Fibroblast of villous mesenchyme (primary cell): ENCODE measurements around the gene XRCC5. TPM values are rescaled to one million over a fixed set of nuclear protein-coding genes. Genes with fewer than 3 reads are reported as not detected.
A peak's percentile ranks its signal among the peaks of the same experiment; 100 is the strongest.

ENCODE experiments used
- DNase-seq: peaks from one replicate; pipeline ENCODE4 v3.0.0-alpha.2; 2010; ENCODE audit warnings: low read depth
- H3K4me3 ChIP-seq: 2 replicates; pipeline ENCODE4 v1.5.1; 2011; ENCODE audit warnings: low read depth, mild to moderate bottlenecking, low read length
- total RNA-seq: library from RNA; depleted of rRNA; stranded (reverse); fragments of >200 nt; gene quantifications from 2 replicates; pipeline ENCODE4 v1.2.3, GENCODE V29; 2012
- TF ChIP-seq, protein P1 (sequence below): IDR thresholded peaks from 2 replicates; pipeline ENCODE4 v1.5.1; 2012; ENCODE audit warnings: low read depth, mild to moderate bottlenecking, low read length; ENCODE audit not compliant: insufficient read depth

XRCC5 gene
- total RNA-seq, 1 donor: 278 TPM

DNA sequence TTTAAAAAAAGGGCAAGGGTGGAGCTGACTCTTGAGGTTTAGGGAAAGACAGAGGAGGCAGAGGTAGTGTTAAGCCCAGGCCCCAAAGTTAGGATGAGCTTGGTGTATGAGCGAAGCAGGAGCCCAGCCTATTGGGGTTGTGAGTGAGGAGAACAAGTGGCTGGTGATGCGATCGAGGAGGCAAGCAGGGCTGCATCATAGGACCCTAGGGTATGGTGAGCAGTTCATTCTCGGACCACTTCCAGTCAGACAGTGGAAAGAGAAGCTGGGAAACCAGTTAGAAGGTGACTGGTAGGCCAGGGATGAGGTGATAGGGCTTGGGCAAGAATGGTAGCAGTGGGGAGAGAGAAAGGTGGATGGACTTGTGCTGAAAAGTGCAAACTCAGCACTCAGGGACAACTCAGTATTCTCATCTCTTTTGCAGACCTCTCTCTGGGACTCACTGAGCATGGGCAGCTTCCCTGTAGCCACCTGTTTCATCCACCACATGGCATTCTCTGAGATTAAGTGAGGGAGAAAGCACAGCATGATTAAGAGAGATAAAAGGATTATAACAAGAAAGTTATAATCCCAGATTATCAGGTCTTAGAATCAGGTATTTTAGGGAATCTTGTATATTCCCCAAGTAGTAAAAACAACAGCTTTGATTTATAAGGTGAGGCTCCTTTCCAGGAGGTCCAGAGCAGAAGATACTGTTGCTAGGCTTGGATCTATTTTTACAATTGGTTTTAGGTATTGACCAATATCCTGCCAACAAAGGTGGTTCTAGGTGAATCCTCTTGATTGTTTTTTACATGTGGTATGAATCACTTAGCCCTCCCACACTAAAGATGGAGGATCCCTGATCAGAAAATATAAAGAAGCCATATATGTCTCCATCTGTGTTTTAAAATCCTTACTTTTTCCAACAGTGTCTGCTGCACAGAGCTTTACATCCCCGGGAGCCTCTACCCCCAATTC, 38.3 kb downstream of the XRCC5 start:
- TF ChIP-seq, protein P1, sequence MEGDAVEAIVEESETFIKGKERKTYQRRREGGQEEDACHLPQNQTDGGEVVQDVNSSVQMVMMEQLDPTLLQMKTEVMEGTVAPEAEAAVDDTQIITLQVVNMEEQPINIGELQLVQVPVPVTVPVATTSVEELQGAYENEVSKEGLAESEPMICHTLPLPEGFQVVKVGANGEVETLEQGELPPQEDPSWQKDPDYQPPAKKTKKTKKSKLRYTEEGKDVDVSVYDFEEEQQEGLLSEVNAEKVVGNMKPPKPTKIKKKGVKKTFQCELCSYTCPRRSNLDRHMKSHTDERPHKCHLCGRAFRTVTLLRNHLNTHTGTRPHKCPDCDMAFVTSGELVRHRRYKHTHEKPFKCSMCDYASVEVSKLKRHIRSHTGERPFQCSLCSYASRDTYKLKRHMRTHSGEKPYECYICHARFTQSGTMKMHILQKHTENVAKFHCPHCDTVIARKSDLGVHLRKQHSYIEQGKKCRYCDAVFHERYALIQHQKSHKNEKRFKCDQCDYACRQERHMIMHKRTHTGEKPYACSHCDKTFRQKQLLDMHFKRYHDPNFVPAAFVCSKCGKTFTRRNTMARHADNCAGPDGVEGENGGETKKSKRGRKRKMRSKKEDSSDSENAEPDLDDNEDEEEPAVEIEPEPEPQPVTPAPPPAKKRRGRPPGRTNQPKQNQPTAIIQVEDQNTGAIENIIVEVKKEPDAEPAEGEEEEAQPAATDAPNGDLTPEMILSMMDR: no peak
- DNase-seq: no peak
- H3K4me3 ChIP-seq: no peak overlapping the region

DNA sequence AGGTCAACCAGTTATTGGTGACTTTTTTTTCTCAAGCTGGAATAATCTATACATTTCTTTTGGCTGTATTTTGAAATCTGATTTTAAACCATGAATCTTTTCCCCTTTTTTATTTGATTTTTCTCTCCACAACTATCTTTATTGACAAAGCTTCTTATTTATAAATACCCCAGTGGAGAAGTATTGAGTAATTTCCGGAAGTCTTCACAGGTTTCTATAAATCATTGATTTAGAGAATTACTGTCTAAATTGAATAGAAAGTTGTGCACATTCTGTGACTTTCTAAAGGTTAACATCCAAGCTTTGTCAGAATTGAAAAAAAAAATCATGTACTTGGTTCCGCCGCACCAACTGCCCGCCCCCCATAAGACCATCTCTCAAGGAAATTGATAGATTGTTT, 39.8 kb downstream of the XRCC5 start:
- H3K4me3 ChIP-seq: no peak overlapping the region
- TF ChIP-seq, protein P1: no peak
- no peak for DNase-seq

DNA sequence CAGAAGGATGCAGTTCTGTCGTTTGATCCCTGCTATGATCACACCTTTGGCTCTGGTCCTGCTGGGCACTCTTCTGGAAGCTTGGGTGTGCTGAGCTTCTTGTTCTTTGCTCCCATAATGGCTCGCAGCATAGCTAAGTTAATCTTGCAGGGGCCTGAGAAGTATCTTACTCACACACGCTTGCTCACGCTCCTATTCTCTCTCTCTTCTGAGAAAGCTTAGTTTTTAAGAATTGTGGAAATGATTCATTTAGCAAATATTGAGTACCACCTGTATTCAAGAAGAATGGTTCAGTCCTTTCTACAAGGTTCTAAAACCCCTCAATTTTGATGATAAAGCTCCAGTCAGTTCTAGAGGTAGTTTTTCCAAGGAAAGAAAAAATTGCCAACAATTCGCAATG, 40.6 kb downstream of the XRCC5 start:
- no peak for DNase-seq

DNA sequence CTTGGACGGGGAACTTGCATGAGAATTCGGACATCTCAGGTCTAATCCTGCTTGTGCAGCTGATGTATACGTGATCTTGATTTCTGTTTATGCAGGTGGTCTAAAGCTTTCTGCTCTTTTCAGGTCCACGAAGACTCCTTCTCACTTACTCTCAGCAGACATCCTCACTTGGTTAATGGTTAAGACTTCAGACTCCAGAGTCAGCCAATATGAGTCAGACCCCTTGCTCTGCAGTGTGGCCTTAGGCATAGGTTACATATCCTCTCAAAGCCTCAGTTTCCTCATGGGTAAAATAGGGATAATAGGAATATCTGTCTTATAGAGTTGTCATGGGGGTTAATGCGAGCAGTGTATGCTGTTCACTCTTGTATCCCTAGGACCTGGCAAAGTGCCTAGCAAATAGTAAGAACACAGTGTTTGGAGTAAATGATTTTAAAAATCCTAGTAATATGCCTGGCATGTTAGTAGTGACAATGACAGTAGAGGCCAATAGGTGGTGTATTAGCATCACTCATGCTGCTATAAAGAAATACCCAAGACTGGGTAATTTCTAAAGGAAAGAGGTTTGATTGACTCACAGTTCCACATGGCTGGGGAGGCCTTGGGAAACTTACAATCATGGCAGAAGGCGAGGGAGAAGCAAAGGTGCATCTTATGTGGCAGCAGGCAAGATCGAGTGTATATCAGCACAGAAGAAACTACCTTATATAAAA, 42.3 kb downstream of the XRCC5 start:
- DNase-seq: no peak
- H3K4me3 ChIP-seq: no peak overlapping the region
- TF ChIP-seq, protein P1: peak; percentile 16

More for the DNA sequence above, 40.6 kb downstream of the XRCC5 start:
- H3K4me3 ChIP-seq: no peak overlapping the region
- TF ChIP-seq, protein P1: no peak

DNA sequence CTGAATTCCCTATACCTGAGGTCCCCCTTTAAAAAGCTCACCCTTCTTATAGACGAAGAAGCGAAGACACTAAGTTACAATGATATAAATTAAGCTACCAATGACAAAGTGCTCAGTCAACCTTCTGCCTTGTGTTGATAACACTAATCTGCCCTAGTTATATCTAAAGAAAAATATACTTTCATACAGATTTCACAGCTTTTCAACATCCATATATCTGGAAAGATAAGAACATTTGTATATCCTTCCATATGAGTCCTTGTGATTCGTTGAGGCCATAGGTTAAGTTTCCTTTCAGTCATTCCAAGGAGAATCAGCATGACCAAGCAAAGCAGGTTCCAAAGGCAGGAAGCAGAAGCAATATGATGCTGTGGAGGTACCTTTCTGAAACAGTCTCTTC, 46.8 kb downstream of the XRCC5 start:
- no peak overlapping the region for H3K4me3 ChIP-seq
- DNase-seq: no peak
- TF ChIP-seq, protein P1: no peak

DNA sequence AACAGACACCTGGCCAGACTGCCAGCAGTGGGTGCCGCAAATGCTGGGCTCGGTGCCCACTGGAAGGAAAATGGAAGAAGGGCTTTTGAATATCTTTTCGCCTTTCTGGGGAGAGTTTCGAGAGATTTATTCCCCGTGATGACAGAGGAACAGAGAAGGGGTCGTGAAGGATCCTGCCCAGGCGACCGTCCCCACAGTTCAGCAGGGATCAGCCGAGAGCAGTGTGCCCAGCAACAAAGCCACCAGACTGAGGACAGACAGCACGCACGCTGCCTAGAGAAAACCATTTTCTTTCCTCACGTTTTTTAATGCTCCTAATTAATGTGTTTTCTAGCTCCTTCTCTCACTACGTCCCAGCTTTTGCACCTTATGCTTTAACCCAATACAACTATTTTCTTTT, 47.7 kb downstream of the XRCC5 start:
- no peak for DNase-seq
- no peak overlapping the region for H3K4me3 ChIP-seq
- TF ChIP-seq, protein P1: no peak
